GM23338 (cell line): ENCODE results near the gene COTL1.

Experiments used
- CREB1 ChIP-seq: fragments of 250-450 bp; sonication (Bioruptor Pico); IDR thresholded peaks from 2 replicates; pipeline ENCODE4 v1.5.0; 2020; ENCODE audit warnings: low read depth, mild to moderate bottlenecking, moderate library complexity
- CTCF ChIP-seq, 2 experiments: fragments of 200-600 bp in 1 of 2; sonication (generic) in 1 of 2; conservative IDR thresholded peaks; 2 replicates each; pipeline versions ENCODE4 v1.5.1 to v1.6.1; 2016 to 2017; ENCODE audit warnings: antibody characterized with exemption in 2 of 2, low read depth in 2 of 2, mild to moderate bottlenecking in 2 of 2, moderate library complexity in 1 of 2
- EZH2 ChIP-seq: fragments of 200-600 bp; sonication (generic); IDR thresholded peaks from one replicate; pipeline ENCODE4 v1.8.0; 2017; ENCODE audit warnings: antibody characterized with exemption, mild to moderate bottlenecking, low read depth; ENCODE audit not compliant: unreplicated experiment
- EZH2phosphoT487 ChIP-seq: fragments of 200-600 bp; sonication (generic); IDR thresholded peaks from one replicate; pipeline ENCODE4 v1.8.1; 2018; ENCODE audit warnings: antibody characterized with exemption; ENCODE audit not compliant: unreplicated experiment
- JUNB ChIP-seq: IDR thresholded peaks from one replicate; pipeline ENCODE4 v1.6.1; 2016; ENCODE audit warnings: antibody characterized with exemption; ENCODE audit not compliant: unreplicated experiment
- POLR2AphosphoS5 ChIP-seq: IDR thresholded peaks from 2 replicates; pipeline ENCODE4 v1.6.1; 2016; ENCODE audit warnings: antibody characterized with exemption, low read depth
- REST ChIP-seq: IDR thresholded peaks from one replicate; pipeline ENCODE4 v1.6.1; 2018; ENCODE audit warnings: antibody characterized with exemption; ENCODE audit not compliant: unreplicated experiment
- ZNF114 ChIP-seq: fragments of 250-450 bp; sonication (Bioruptor Pico); IDR thresholded peaks from 2 replicates; pipeline ENCODE4 v1.5.0; 2020; ENCODE audit warnings: mild to moderate bottlenecking, moderate library complexity
- ZNF331 ChIP-seq: fragments of 250-450 bp; sonication (Bioruptor Pico); IDR thresholded peaks from 2 replicates; pipeline ENCODE4 v1.5.0; 2020; ENCODE audit warnings: low read depth, mild to moderate bottlenecking, moderate library complexity
- ZNF462 ChIP-seq: fragments of 250-450 bp; sonication (Bioruptor Pico); IDR thresholded peaks from 2 replicates; pipeline ENCODE4 v1.5.0; 2020; ENCODE audit warnings: mild to moderate bottlenecking, moderate library complexity

GRCh38 chr16:84579936-84580335, 37.9 kb downstream of the COTL1 start:
- TF ChIP-seq CTCF (conservative IDR thresholded peaks at IDR 0.05; ENCODE audit: low read depth in 2 of 2) (no peak), JUNB (no peak), POLR2AphosphoS5 (no peak), EZH2phosphoT487 (no peak), EZH2 (no peak), REST (no peak), CREB1 (no peak), ZNF331 (CRISPR knock-in tag) (no peak), ZNF114 (CRISPR knock-in tag) (no peak), ZNF462 (CRISPR knock-in tag) (no peak)
